Measurements from ENCODE around the gene CTSZ.

DNA sequence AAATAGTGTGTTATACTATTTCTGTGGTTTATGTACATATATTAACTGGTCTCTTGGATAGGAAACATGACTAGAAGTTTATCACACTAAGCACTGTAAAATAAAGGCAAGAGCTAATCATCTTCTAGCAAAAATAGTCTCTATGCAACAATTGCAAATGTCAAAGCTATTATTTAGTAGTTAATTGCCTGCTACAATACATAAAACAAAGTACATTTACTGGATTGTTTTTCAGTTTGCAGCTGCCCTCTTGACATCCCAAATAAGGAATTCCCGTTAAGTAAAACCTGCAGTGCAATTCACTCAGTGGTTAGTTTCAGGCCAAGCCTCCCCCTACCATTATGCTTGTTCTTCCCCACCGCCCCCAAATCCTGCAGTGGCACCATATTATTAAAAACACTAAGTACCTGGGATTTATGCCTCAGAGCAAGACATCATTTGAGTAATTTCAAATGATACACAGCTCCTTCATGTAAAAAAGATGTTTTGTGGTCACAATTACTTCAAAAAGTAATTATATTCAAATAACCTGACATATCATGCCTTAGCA lies 26.6 kb upstream of the CTSZ start:
- TF ChIP-seq, protein P1, sequence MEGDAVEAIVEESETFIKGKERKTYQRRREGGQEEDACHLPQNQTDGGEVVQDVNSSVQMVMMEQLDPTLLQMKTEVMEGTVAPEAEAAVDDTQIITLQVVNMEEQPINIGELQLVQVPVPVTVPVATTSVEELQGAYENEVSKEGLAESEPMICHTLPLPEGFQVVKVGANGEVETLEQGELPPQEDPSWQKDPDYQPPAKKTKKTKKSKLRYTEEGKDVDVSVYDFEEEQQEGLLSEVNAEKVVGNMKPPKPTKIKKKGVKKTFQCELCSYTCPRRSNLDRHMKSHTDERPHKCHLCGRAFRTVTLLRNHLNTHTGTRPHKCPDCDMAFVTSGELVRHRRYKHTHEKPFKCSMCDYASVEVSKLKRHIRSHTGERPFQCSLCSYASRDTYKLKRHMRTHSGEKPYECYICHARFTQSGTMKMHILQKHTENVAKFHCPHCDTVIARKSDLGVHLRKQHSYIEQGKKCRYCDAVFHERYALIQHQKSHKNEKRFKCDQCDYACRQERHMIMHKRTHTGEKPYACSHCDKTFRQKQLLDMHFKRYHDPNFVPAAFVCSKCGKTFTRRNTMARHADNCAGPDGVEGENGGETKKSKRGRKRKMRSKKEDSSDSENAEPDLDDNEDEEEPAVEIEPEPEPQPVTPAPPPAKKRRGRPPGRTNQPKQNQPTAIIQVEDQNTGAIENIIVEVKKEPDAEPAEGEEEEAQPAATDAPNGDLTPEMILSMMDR (IDR thresholded peaks at IDR 0.05): no peak
- TF ChIP-seq KDM1A (IDR thresholded peaks at IDR 0.05; ENCODE audit: low read depth) (no peak), JUNB (IDR thresholded peaks at IDR 0.05) (no peak), TP53 (CRISPR knock-in tag; IDR thresholded peaks at IDR 0.05) (no peak), POLR2A (IDR thresholded peaks at IDR 0.05; ENCODE audit: low read length) (no peak), POLR2AphosphoS2 (conservative IDR thresholded peaks at IDR 0.05; ENCODE audit: low read length) (no peak)
- TF ChIP-seq, protein P2, sequence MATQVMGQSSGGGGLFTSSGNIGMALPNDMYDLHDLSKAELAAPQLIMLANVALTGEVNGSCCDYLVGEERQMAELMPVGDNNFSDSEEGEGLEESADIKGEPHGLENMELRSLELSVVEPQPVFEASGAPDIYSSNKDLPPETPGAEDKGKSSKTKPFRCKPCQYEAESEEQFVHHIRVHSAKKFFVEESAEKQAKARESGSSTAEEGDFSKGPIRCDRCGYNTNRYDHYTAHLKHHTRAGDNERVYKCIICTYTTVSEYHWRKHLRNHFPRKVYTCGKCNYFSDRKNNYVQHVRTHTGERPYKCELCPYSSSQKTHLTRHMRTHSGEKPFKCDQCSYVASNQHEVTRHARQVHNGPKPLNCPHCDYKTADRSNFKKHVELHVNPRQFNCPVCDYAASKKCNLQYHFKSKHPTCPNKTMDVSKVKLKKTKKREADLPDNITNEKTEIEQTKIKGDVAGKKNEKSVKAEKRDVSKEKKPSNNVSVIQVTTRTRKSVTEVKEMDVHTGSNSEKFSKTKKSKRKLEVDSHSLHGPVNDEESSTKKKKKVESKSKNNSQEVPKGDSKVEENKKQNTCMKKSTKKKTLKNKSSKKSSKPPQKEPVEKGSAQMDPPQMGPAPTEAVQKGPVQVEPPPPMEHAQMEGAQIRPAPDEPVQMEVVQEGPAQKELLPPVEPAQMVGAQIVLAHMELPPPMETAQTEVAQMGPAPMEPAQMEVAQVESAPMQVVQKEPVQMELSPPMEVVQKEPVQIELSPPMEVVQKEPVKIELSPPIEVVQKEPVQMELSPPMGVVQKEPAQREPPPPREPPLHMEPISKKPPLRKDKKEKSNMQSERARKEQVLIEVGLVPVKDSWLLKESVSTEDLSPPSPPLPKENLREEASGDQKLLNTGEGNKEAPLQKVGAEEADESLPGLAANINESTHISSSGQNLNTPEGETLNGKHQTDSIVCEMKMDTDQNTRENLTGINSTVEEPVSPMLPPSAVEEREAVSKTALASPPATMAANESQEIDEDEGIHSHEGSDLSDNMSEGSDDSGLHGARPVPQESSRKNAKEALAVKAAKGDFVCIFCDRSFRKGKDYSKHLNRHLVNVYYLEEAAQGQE (IDR thresholded peaks at IDR 0.05): no peak
